Esophagus (tissue), 2 donors: Measurements from ENCODE around the gene OLFML2A. TPM values are rescaled to one million over a fixed set of nuclear protein-coding genes. Genes with fewer than 3 reads are reported as not detected.

Source experiments
- H3K27ac ChIP-seq, 2 donors: one replicate each; pipeline ENCODE4 v1.5.1; 2013; ENCODE audit warnings: low read depth in 2 of 2, mild to moderate bottlenecking in 2 of 2, inconsistent platforms in 1 of 2, low read length in 1 of 2, moderate library complexity in 1 of 2
- H3K27me3 ChIP-seq, 2 donors: one replicate each; pipeline ENCODE4 v1.6.1; 2013; ENCODE audit warnings: low read length in 2 of 2, control low read depth in 1 of 2, mild to moderate bottlenecking in 1 of 2; ENCODE audit not compliant: insufficient read depth in 2 of 2, control insufficient read depth in 1 of 2
- H3K36me3 ChIP-seq, 2 donors: one replicate each; pipeline ENCODE4 v1.6.1; 2013; ENCODE audit warnings: low read length in 1 of 2; ENCODE audit not compliant: control insufficient read depth in 2 of 2, insufficient read depth in 2 of 2
- H3K4me1 ChIP-seq, 2 donors: one replicate each; pipeline ENCODE4 v1.6.1; 2013; ENCODE audit warnings: low read length in 1 of 2; ENCODE audit not compliant: control insufficient read depth in 2 of 2, insufficient read depth in 2 of 2
- H3K4me3 ChIP-seq, 2 donors: one replicate each; pipeline ENCODE4 v1.5.1; 2013; ENCODE audit warnings: low read length in 2 of 2, mild to moderate bottlenecking in 2 of 2, low read depth in 1 of 2, moderate library complexity in 1 of 2
- H3K9me3 ChIP-seq, 2 donors: one replicate each; pipeline ENCODE4 v1.6.1; 2013; ENCODE audit warnings: mild to moderate bottlenecking in 2 of 2, low read depth in 1 of 2, low read length in 1 of 2, moderate library complexity in 1 of 2; ENCODE audit not compliant: control insufficient read depth in 2 of 2, insufficient read depth in 1 of 2
- WGBS, 2 donors: extraction: QIAGEN DNeasy Blood & Tissue Kit; methylation state at CpG; one replicate each; pipeline ENCODE4 v1.1.7; 2013; 5-methylcytosine and 5-hydroxymethylcytosine counted together
- polyA plus RNA-seq, 2 donors: library from polyadenylated mRNA; stranded (reverse); fragments of 200-250 nt; gene quantifications; one replicate each; pipeline ENCODE4 v1.2.3, GENCODE V29; 2013
- donor health status: healthy with polysubstance abuse.
- donor health status: Bipolar disorder and iron deficiency.

OLFML2A gene
- polyA plus RNA-seq, 2 donors = 3.7 to 5.2 TPM

- 59 to 60% methylated on average over 7 of the region's 7 CpGs for WGBS, 2 donors
- peaks cover 10 to 37% of the 10 kb centered on the region in 2 donors for H3K36me3 ChIP-seq
Observed at GRCh38 chr9:124854822-124855221, 77.9 kb downstream of the OLFML2A start.

GRCh38 chr9:124855566-124855943, 78.6 kb downstream of the OLFML2A start:
- peaks cover 4 to 11% of the 10 kb centered on the region in 2 donors for H3K4me1 ChIP-seq
- H3K27ac ChIP-seq = no peak overlapping the region
- H3K4me3 ChIP-seq = no peak overlapping the region
- no peaks in the 10 kb centered on the region for H3K9me3 ChIP-seq
- H3K36me3 ChIP-seq = peaks cover 10 to 43% of the 10 kb centered on the region in 2 donors
- WGBS, 2 donors = 75 to 77% methylated on average over 18 of the region's 18 CpGs
- no peaks in the 10 kb centered on the region for H3K27me3 ChIP-seq

More at GRCh38 chr9:124854822-124855221, 77.9 kb downstream of the OLFML2A start:
- Histone ChIP-seq H3K4me1 (peaks cover 4 to 11% of the 10 kb centered on the region in 2 donors), H3K4me3 (no peak overlapping the region), H3K27me3 (no peaks in the 10 kb centered on the region), H3K9me3 (no peaks in the 10 kb centered on the region), H3K27ac (no peak overlapping the region)

GRCh38 chr9:124855944-124856765, 79.2 kb downstream of the OLFML2A start:
- H3K4me3 ChIP-seq = no peak overlapping the region
- peaks cover 10 to 43% of the 10 kb centered on the region in 2 donors for H3K36me3 ChIP-seq
- 58 to 61% methylated on average over 16 of the region's 16 CpGs for WGBS, 2 donors
- H3K4me1 ChIP-seq = peaks cover 4 to 11% of the 10 kb centered on the region in 2 donors
- H3K27me3 ChIP-seq = no peaks in the 10 kb centered on the region
- no peaks in the 10 kb centered on the region for H3K9me3 ChIP-seq
- H3K27ac ChIP-seq = peak overlapping the region in 1 of 2 donors; percentile 62

- H3K27ac ChIP-seq = peak overlapping the region in 1 of 2 donors; percentile 36
- H3K9me3 ChIP-seq = no peaks in the 10 kb centered on the region
- peaks cover 10 to 43% of the 10 kb centered on the region in 2 donors for H3K36me3 ChIP-seq
- WGBS, 2 donors = 77 to 84% methylated on average over 24 of the region's 24 CpGs
- H3K27me3 ChIP-seq = no peaks in the 10 kb centered on the region
- H3K4me3 ChIP-seq = no peak overlapping the region
- peaks cover 4 to 7% of the 10 kb centered on the region in 2 donors for H3K4me1 ChIP-seq
Observed at GRCh38 chr9:124857533-124858162, 80.7 kb downstream of the OLFML2A start.

- peaks cover 10 to 43% of the 10 kb centered on the region in 2 donors for H3K36me3 ChIP-seq
- H3K27ac ChIP-seq = no peak overlapping the region
- no peaks in the 10 kb centered on the region for H3K27me3 ChIP-seq
- H3K9me3 ChIP-seq = no peaks in the 10 kb centered on the region
- H3K4me1 ChIP-seq = peaks cover 2 to 4% of the 10 kb centered on the region in 2 donors
- WGBS, 2 donors = 64 to 71% methylated on average over 9 of the region's 9 CpGs
- H3K4me3 ChIP-seq = no peak overlapping the region
Observed at GRCh38 chr9:124858330-124859046, 81.6 kb downstream of the OLFML2A start.

- no peaks in the 10 kb centered on the region for H3K9me3 ChIP-seq
- H3K27me3 ChIP-seq = no peaks in the 10 kb centered on the region
- H3K27ac ChIP-seq = peak overlapping the region in 1 of 2 donors; percentile 13
- H3K4me3 ChIP-seq = peak overlapping the region; percentile 87 to 92
- WGBS, 2 donors = 39 to 44% methylated on average over 10 of the region's 10 CpGs
- peaks cover 10 to 43% of the 10 kb centered on the region in 2 donors for H3K36me3 ChIP-seq
- peaks cover 2 to 6% of the 10 kb centered on the region in 2 donors for H3K4me1 ChIP-seq
Observed at GRCh38 chr9:124859803-124860581, 83.1 kb downstream of the OLFML2A start.

- WGBS, 2 donors = 6 to 7% methylated on average over 12 of the region's 12 CpGs
Observed at GRCh38 chr9:124860582-124861341, 83.8 kb downstream of the OLFML2A start.

GRCh38 chr9:124861342-124862229, 84.7 kb downstream of the OLFML2A start, which contains the start of the genes ARPC5L and RPL35:
TSS of gene ARPC5L (plus strand) at chr9:124862130. CDS start at chr9:124869291, 7,161 bp downstream.
TSS of gene RPL35 (minus strand) at chr9:124861957. CDS start at chr9:124861912, 45 bp downstream.
- Histone ChIP-seq H3K27ac (peak within 1 kb of the TSS; percentile 90 to 99), H3K4me3 (peak within 1 kb of the TSS; percentile 87 to 92), H3K9me3 (no peaks in the 10 kb centered on the region), H3K36me3 (peaks cover 7 to 36% of the 10 kb centered on the region in 2 donors), H3K4me1 (peaks cover 2 to 6% of the 10 kb centered on the region in 2 donors), H3K27me3 (no peaks in the 10 kb centered on the region)
- WGBS, 2 donors = 0% methylated on average over 91 to 92 of the region's 92 CpGs

More at GRCh38 chr9:124860582-124861341, 83.8 kb downstream of the OLFML2A start:
- peaks cover 10 to 41% of the 10 kb centered on the region in 2 donors for H3K36me3 ChIP-seq
- H3K9me3 ChIP-seq = no peaks in the 10 kb centered on the region
- H3K27ac ChIP-seq = peak overlapping the region; percentile 87 to 94
- H3K27me3 ChIP-seq = no peaks in the 10 kb centered on the region
- H3K4me1 ChIP-seq = peaks cover 2 to 6% of the 10 kb centered on the region in 2 donors
- H3K4me3 ChIP-seq = peak overlapping the region; percentile 87 to 92
